ENCODE results near the gene ETAA1. TPM values are rescaled to one million over a fixed set of nuclear protein-coding genes. Genes with fewer than 3 reads are reported as not detected.

The ETAA1 gene
- total and polyA plus RNA-seq, 2 of the 4 experiments (the other 2 are of a cell fraction) = 6.9 to 8.1 TPM

- dilution Hi-C loops (cut with HindIII; ENCODE audit: low sequenced_read_pairs, unreplicated experiment) = no loop called here
- BruUV-seq (replicated peaks) = no TSS peak
- CTCF ChIA-PET = interaction anchor here (0.9 to 1.2 kb wide), 4 partner anchors 11 to 261 kb away, joined by 3 to 4 read pairs (median 3); no protein-coding TSS in a partner anchor
Measured at GRCh38 chr2:67389788-67390187, 7.3 kb upstream of the ETAA1 start.

More at GRCh38 chr2:67389788-67390187, 7.3 kb upstream of the ETAA1 start:
- peak overlapping the region; percentile 96 for H2BK5ac ChIP-seq (ENCODE audit: low read depth, low read length, poor library complexity, severe bottlenecking)
- H4K5ac ChIP-seq (ENCODE audit: low read depth, low read length) = peak overlapping the region; percentile 99
- peak overlapping the region; percentile 95 for H2BK20ac ChIP-seq (ENCODE audit: low read depth, low read length)
- ATAC-seq (ENCODE audit: low read depth) (peak; percentile 40), DNase-seq (no peak)
- peaks cover 18% of the 10 kb centered on the region for H3K4me1 ChIP-seq (ENCODE audit: control insufficient read depth, insufficient read depth, low read length)
- H3K18ac ChIP-seq (ENCODE audit: low read depth, low read length) = peak overlapping the region; percentile 99
- H3K36me3 ChIP-seq (ENCODE audit: control insufficient read depth, insufficient read depth, low read length) = no peaks in the 10 kb centered on the region
- H3K27me3 ChIP-seq (ENCODE audit: control insufficient read depth, insufficient read depth, low read length) = no peaks in the 10 kb centered on the region
- H4K20me1 ChIP-seq (ENCODE audit: insufficient read depth, low read length) = no peaks in the 10 kb centered on the region
- H3K9me3 ChIP-seq (ENCODE audit: control insufficient read depth, insufficient read depth, low read length) = no peaks in the 10 kb centered on the region
- no peak overlapping the region for H2AK9ac ChIP-seq (replicated peaks; ENCODE audit: low read depth, low read length, poor library complexity)
- H3K56ac ChIP-seq (ENCODE audit: extremely low read depth, insufficient read depth, low read length) = peak overlapping the region; percentile 93
- peaks cover 7% of the 10 kb centered on the region for H3K9me1 ChIP-seq (ENCODE audit: insufficient read depth, low read length)
- POLR2A ChIA-PET (ENCODE audit: unreplicated experiment) = no interaction called here
- peak overlapping the region; percentile 96 for H3K27ac ChIP-seq (ENCODE audit: insufficient read depth, low read length)
- in situ Hi-C loops (cut with MboI; ENCODE audit: low sequenced_read_pairs) = no loop called here
- H2AFZ ChIP-seq (replicated peaks; ENCODE audit: low read length, poor library complexity) = no peak overlapping the region
- TF ChIP-seq CEBPB (IDR thresholded peaks at IDR 0.05; ENCODE audit: low read depth, low read length) (no peak), POLR2A (IDR thresholded peaks at IDR 0.05; ENCODE audit: low read depth, low read length) (no peak), MAZ (IDR thresholded peaks at IDR 0.05; ENCODE audit: borderline replicate concordance, low read depth, low read length) (no peak), MXI1 (IDR thresholded peaks at IDR 0.05; ENCODE audit: borderline replicate concordance, low read depth, low read length) (no peak), SMC3 (IDR thresholded peaks at IDR 0.05; ENCODE audit: low read depth, low read length) (no peak), BHLHE40 (IDR thresholded peaks at IDR 0.05; ENCODE audit: low read depth, low read length) (no peak), NFE2L2 (IDR thresholded peaks at IDR 0.05; ENCODE audit: low read depth, low read length) (no peak)
- no peak overlapping the region for H3K4me3 ChIP-seq (ENCODE audit: insufficient read depth, low read depth, low read length)
- H3K79me1 ChIP-seq (ENCODE audit: low read depth in 1 of 2, low read length in 2 of 2) = peaks cover 10 to 18% of the 10 kb centered on the region in 2 experiments; a peak in 2 of 4 replicates
- peak overlapping the region; percentile 82; the same call in 2 of the 3 replicates for H2BK15ac ChIP-seq (ENCODE audit: low read depth, low read length)
- peak overlapping the region; percentile 57; the same call in 1 of the 2 replicates for H3K4me2 ChIP-seq (ENCODE audit: low read depth, low read length)
- intact Hi-C loops (cut with micrococcal nuclease) = no loop called here
- peak overlapping the region; percentile 90 for H3K14ac ChIP-seq (replicated peaks; ENCODE audit: low read depth, low read length)
- H2AK5ac ChIP-seq (ENCODE audit: low read depth, low read length) = peak overlapping the region; percentile 83
- peak overlapping the region; percentile 92 to 94 for H4K8ac ChIP-seq (ENCODE audit: low read depth in 2 of 2, low read length in 2 of 2)
- H3K23ac ChIP-seq (ENCODE audit: low read depth, low read length) = peak overlapping the region; percentile 96
- peak overlapping the region; percentile 96 for H4K91ac ChIP-seq (ENCODE audit: insufficient read depth, low read depth, low read length)
- peak overlapping the region; percentile 75 for H3K4ac ChIP-seq (ENCODE audit: low read depth, low read length)
- H2BK120ac ChIP-seq (ENCODE audit: low read depth, low read length) = peak overlapping the region; percentile 93
- peak overlapping the region; percentile 82 for H3K9ac ChIP-seq (ENCODE audit: low read depth, low read length)

Data from IMR-90 (cell line).